SKM-1 (cell line): Measurements from ENCODE around the gene REM2.
A peak's percentile ranks its signal among the peaks of the same experiment; 100 is the strongest.

Source experiments
- DNase-seq: peaks from one replicate; lab custom pipeline; 2025; ENCODE audit not compliant: unreplicated experiment; lab: John Stamatoyannopoulos, UW

The REM2 gene

GRCh38 chr14:22928237-22929103 lies 45.4 kb downstream of the REM2 start:
- DNase-seq: no peak

GRCh38 chr14:22929104-22929960 lies 46.3 kb downstream of the REM2 start, which contains the start of gene PRMT5:
TSS of gene PRMT5 (minus strand) at chr14:22929376. CDS start at chr14:22929361, 15 bp downstream.
- DNase-seq: peak; percentile 83

- DNase-seq: no peak
Observed at GRCh38 chr14:22929961-22930364, 46.9 kb downstream of the REM2 start.

- DNase-seq: no peak
Observed at GRCh38 chr14:22932146-22932545, 49.1 kb downstream of the REM2 start.

- no peak for DNase-seq
Observed at GRCh38 chr14:22935156-22935555, 52.1 kb downstream of the REM2 start.
